Calu3 (cell line): ENCODE results near the gene TTC17. TPM values are rescaled to one million over a fixed set of nuclear protein-coding genes. Genes with fewer than 3 reads are reported as not detected.

ENCODE experiments used
- BruUV-seq: library from RNA; stranded (reverse); fragments of 400-500 nt; replicated peaks from 2 replicates; lab custom pipeline; 2021; lab: Mats Ljungman, UMichigan
- CTCF ChIA-PET: fragments of 300-600 bp; sonication (Branson Sonifier 250); formaldehyde crosslinking; loops from one replicate; lab custom pipeline; 2022; ENCODE audit warnings: antibody characterized with exemption; lab: Charles Lee
- DNase-seq: peaks from one replicate; pipeline ENCODE4 v3.0.0; 2022
- H3K27ac Mint-ChIP-seq: one replicate; pipeline ENCODE4 v1.8.0; 2022; ENCODE audit warnings: mixed read lengths; ENCODE audit not compliant: unreplicated experiment
- H3K27me3 Mint-ChIP-seq: one replicate; pipeline ENCODE4 v1.8.0; 2022; ENCODE audit warnings: mixed read lengths; ENCODE audit not compliant: unreplicated experiment
- H3K36me3 Mint-ChIP-seq: one replicate; pipeline ENCODE4 v1.8.0; 2022; ENCODE audit warnings: mild to moderate bottlenecking, moderate library complexity, mixed read lengths; ENCODE audit not compliant: insufficient read depth, unreplicated experiment
- H3K4me1 Mint-ChIP-seq: one replicate; pipeline ENCODE4 v1.8.0; 2022; ENCODE audit warnings: mild to moderate bottlenecking, low read depth, mixed read lengths; ENCODE audit not compliant: unreplicated experiment
- H3K4me3 Mint-ChIP-seq: one replicate; pipeline ENCODE4 v1.8.0; 2022; ENCODE audit warnings: mild to moderate bottlenecking, low read depth, moderate library complexity, mixed read lengths; ENCODE audit not compliant: unreplicated experiment
- H3K9me3 Mint-ChIP-seq: one replicate; pipeline ENCODE4 v1.8.0; 2022; ENCODE audit warnings: low read depth, mixed read lengths; ENCODE audit not compliant: unreplicated experiment
- intact Hi-C: fragments of 100-400 bp; cut with micrococcal nuclease; formaldehyde crosslinking; loops from one replicate; pipeline ENCODE4 v1.10.0; 2022; ENCODE audit not compliant: unreplicated experiment
- total RNA-seq: library from RNA; stranded (reverse); gene quantifications from 2 replicates; pipeline ENCODE4 v1.2.3, GENCODE V29; 2022
- TF ChIP-seq, protein P1 (sequence below): fragments of 200-600 bp; IDR thresholded peaks from one replicate; pipeline ENCODE4 v1.8.0; 2022; ENCODE audit warnings: antibody characterized with exemption; ENCODE audit not compliant: unreplicated experiment

Gene TTC17
- total RNA-seq, 1 experiment from 2014 or later: 77.7 TPM

- H3K9me3 Mint-ChIP-seq: no peaks in the 10 kb centered on the region
Observed at GRCh38 chr11:43515090-43515489, 156.4 kb downstream of the TTC17 start.

GRCh38 chr11:43516316-43516850 lies 157.7 kb downstream of the TTC17 start:
- Mint-ChIP-seq H3K4me1 (no peaks in the 10 kb centered on the region), H3K9me3 (peaks cover 5% of the 10 kb centered on the region), H3K36me3 (no peaks in the 10 kb centered on the region), H3K27me3 (peaks cover 52% of the 10 kb centered on the region), H3K4me3 (no peak overlapping the region), H3K27ac (no peak overlapping the region)
- BruUV-seq: no TSS peak
- TF ChIP-seq, protein P1, sequence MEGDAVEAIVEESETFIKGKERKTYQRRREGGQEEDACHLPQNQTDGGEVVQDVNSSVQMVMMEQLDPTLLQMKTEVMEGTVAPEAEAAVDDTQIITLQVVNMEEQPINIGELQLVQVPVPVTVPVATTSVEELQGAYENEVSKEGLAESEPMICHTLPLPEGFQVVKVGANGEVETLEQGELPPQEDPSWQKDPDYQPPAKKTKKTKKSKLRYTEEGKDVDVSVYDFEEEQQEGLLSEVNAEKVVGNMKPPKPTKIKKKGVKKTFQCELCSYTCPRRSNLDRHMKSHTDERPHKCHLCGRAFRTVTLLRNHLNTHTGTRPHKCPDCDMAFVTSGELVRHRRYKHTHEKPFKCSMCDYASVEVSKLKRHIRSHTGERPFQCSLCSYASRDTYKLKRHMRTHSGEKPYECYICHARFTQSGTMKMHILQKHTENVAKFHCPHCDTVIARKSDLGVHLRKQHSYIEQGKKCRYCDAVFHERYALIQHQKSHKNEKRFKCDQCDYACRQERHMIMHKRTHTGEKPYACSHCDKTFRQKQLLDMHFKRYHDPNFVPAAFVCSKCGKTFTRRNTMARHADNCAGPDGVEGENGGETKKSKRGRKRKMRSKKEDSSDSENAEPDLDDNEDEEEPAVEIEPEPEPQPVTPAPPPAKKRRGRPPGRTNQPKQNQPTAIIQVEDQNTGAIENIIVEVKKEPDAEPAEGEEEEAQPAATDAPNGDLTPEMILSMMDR: no peak
- intact Hi-C loops: no loop called here
- CTCF ChIA-PET: no interaction called here
- no peak for DNase-seq

More at GRCh38 chr11:43515090-43515489, 156.4 kb downstream of the TTC17 start:
- no peak overlapping the region for H3K27ac Mint-ChIP-seq
- TF ChIP-seq, protein P1: no peak
- H3K4me1 Mint-ChIP-seq: no peaks in the 10 kb centered on the region
- no peaks in the 10 kb centered on the region for H3K36me3 Mint-ChIP-seq
- no TSS peak for BruUV-seq
- no peak overlapping the region for H3K4me3 Mint-ChIP-seq
- CTCF ChIA-PET: no interaction called here
- intact Hi-C loops: no loop called here
- peaks cover 39% of the 10 kb centered on the region for H3K27me3 Mint-ChIP-seq
- DNase-seq: no peak

- CTCF ChIA-PET: no interaction called here
- intact Hi-C loops: no loop called here
- TF ChIP-seq, protein P1: no peak
- no peaks in the 10 kb centered on the region for H3K4me1 Mint-ChIP-seq
- peaks cover 5% of the 10 kb centered on the region for H3K9me3 Mint-ChIP-seq
- DNase-seq: no peak
- no peak overlapping the region for H3K4me3 Mint-ChIP-seq
- no TSS peak for BruUV-seq
- H3K27me3 Mint-ChIP-seq: peaks cover 52% of the 10 kb centered on the region
- H3K27ac Mint-ChIP-seq: no peak overlapping the region
- no peaks in the 10 kb centered on the region for H3K36me3 Mint-ChIP-seq
Observed at GRCh38 chr11:43517518-43517917, 158.8 kb downstream of the TTC17 start.

DNA sequence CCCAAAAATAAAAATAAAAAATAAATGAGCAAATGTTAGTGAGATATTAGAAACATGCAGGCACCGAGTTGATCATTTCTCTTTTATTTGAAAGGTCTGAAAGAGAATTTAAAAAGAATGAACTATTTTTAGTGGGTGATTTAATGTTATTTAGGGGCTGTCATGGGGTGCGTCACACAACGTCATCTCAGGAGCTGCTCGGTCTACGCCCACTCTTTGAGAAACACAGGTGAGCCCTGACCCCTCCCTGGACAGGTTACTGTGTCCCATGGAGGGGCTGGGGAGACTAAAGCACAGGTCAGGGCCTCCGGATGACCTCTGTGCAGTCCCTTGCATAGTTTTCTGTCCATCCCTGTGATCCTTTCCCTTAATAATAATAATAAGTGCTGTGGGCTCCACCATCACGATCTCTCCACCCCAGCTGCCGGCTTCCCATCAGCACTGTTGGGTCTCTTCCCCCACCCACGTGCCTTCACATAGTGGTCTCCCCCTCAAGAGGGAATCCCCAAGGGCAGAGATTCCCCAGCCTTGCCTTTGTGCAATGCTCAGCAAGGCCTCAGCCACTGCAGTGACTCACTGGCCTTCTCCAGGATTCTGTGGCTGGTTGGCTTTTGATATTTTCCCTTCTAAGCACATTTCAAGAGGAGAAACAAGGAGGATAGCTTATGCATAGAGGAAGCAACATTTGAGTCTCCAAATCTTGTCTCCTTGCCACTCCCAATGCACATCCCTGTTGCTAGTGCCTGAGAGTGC lies 159.9 kb downstream of the TTC17 start:
- peaks cover 5% of the 10 kb centered on the region for H3K9me3 Mint-ChIP-seq
- TF ChIP-seq, protein P1: no peak
- CTCF ChIA-PET: no interaction called here

More for the DNA sequence above, 159.9 kb downstream of the TTC17 start:
- Mint-ChIP-seq H3K4me3 (no peak overlapping the region), H3K36me3 (no peaks in the 10 kb centered on the region), H3K27me3 (peaks cover 43% of the 10 kb centered on the region), H3K27ac (no peak overlapping the region), H3K4me1 (no peaks in the 10 kb centered on the region)
- no TSS peak for BruUV-seq
- intact Hi-C loops: no loop called here
- no peak for DNase-seq
